SU-DHL-6 (cell line): ENCODE data around the gene COA8.

Experiments used
- H2AFZ ChIP-seq: fragments of 200-600 bp; sonication (generic); 2 replicates; pipeline ENCODE4 v1.6.1; 2014; ENCODE audit warnings: low read depth, mild to moderate bottlenecking, moderate library complexity, mixed read lengths, antibody characterized with exemption, low read length; ENCODE audit not compliant: severe bottlenecking
- H3F3A ChIP-seq: fragments of 200-600 bp; shearing (Covaris generic); 2 replicates; pipeline ENCODE4 v1.6.0; 2016; ENCODE audit warnings: antibody characterized with exemption, mild to moderate bottlenecking; ENCODE audit not compliant: insufficient read depth
- H3K27ac ChIP-seq: fragments of 200-600 bp; sonication (generic); 2 replicates; pipeline ENCODE4 v1.5.1; 2016; ENCODE audit warnings: low read depth, mild to moderate bottlenecking, low read length, moderate library complexity, mixed read lengths
- H3K27me3 ChIP-seq: fragments of 200-600 bp; sonication (generic), shearing (Covaris generic); 2 replicates; pipeline ENCODE4 v1.6.0; 2014; ENCODE audit warnings: mild to moderate bottlenecking, low read length
- H3K36me3 ChIP-seq: fragments of 200-600 bp; sonication (generic); 2 replicates; pipeline ENCODE4 v1.6.1; 2014; ENCODE audit warnings: mild to moderate bottlenecking, low read length, mixed read lengths
- H3K4me2 ChIP-seq: fragments of 300-600, 200-600 bp; shearing (Covaris generic), sonication (generic); 2 replicates; pipeline ENCODE4 v1.6.0; 2014; ENCODE audit warnings: low read length, low read depth, mild to moderate bottlenecking; ENCODE audit not compliant: poor library complexity, severe bottlenecking
- H3K4me3 ChIP-seq: fragments of 200-600 bp; sonication (generic); 2 replicates; pipeline ENCODE4 v1.5.1; 2014; ENCODE audit warnings: antibody characterized with exemption, low read length, mild to moderate bottlenecking, mixed read lengths; ENCODE audit not compliant: insufficient read depth, poor library complexity, severe bottlenecking
- H3K79me2 ChIP-seq: fragments of 200-600 bp; sonication (generic); 2 replicates; pipeline ENCODE4 v1.6.1; 2014; ENCODE audit warnings: mild to moderate bottlenecking, low read length, moderate library complexity; ENCODE audit not compliant: insufficient read depth
- H3K9ac ChIP-seq: fragments of 200-600 bp; sonication (generic); 2 replicates; pipeline ENCODE4 v1.7.0; 2014; ENCODE audit warnings: mild to moderate bottlenecking, low read length
- H3K9me2 ChIP-seq: fragments of 200-600 bp; sonication (generic); replicated peaks from 2 replicates; pipeline ENCODE4 v1.6.1; 2014; ENCODE audit warnings: low read length; ENCODE audit not compliant: insufficient read depth
- H3K9me3 ChIP-seq: fragments of 200-600 bp; sonication (generic); 2 replicates; pipeline ENCODE4 v1.6.1; 2014; ENCODE audit warnings: low read length, mixed read lengths; ENCODE audit not compliant: insufficient read depth
- H4K20me1 ChIP-seq: fragments of 200-600 bp; sonication (generic); 2 replicates; pipeline ENCODE4 v1.6.1; 2014; ENCODE audit warnings: low read depth, mild to moderate bottlenecking, antibody characterized with exemption, low read length, moderate library complexity, mixed read lengths
- EZH2phosphoT487 ChIP-seq: fragments of 200-600 bp; sonication (generic), shearing (Covaris generic); conservative IDR thresholded peaks from 2 replicates; pipeline ENCODE4 v1.6.1; 2018; ENCODE audit warnings: mild to moderate bottlenecking, antibody characterized with exemption, low read length, moderate library complexity, mixed read lengths
- TF ChIP-seq, protein P1 (sequence below): fragments of 200-600 bp; sonication (generic); IDR thresholded peaks from one replicate; pipeline ENCODE4 v1.5.1; 2017; ENCODE audit warnings: antibody characterized with exemption, mild to moderate bottlenecking, low read length, moderate library complexity; ENCODE audit not compliant: insufficient read depth, poor library complexity, severe bottlenecking

COA8 gene

DNA sequence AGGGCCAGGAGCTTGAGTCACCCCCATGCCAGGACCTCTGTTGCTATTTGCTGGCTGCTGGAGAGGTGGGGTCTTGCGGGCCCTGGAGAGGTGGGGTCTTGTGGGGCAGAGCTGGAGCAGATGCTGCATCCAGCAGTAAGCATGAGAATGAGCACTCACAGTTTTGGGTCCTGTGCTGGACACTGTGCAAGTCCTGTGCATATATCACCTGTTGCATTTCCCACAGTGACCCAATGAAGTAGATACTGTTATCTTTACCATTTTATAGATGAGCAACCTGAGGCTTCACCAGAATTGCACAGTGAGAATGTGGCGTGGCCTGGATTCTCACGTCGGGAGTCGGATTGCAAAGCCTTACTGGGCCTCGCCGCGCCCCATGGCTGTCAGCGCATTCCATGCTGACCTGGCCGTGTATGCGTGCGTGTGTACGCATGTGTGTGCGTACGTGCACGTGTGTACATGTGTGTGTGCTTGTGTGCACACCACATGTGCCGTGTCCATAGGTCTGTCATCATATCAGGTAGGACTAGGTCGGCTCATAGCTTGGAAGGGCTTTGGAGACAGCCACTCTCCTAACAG lies 12.0 kb downstream of the COA8 start:
- peaks cover 7% of the 10 kb centered on the region; the same call in 1 of the 2 replicates for H3K79me2 ChIP-seq
- H3K36me3 ChIP-seq = no peaks in the 10 kb centered on the region; the same call in 1 of the 2 replicates
- H3K9ac ChIP-seq = no peak overlapping the region
- H3F3A ChIP-seq = 0 out of 2 replicates have a peak, but pooled peaks cover 5% of the 10 kb centered on the region
- H3K4me2 ChIP-seq = no peak overlapping the region
- no peaks in the 10 kb centered on the region for H3K27me3 ChIP-seq
- H3K4me3 ChIP-seq = no peak overlapping the region
- TF ChIP-seq, protein P1, sequence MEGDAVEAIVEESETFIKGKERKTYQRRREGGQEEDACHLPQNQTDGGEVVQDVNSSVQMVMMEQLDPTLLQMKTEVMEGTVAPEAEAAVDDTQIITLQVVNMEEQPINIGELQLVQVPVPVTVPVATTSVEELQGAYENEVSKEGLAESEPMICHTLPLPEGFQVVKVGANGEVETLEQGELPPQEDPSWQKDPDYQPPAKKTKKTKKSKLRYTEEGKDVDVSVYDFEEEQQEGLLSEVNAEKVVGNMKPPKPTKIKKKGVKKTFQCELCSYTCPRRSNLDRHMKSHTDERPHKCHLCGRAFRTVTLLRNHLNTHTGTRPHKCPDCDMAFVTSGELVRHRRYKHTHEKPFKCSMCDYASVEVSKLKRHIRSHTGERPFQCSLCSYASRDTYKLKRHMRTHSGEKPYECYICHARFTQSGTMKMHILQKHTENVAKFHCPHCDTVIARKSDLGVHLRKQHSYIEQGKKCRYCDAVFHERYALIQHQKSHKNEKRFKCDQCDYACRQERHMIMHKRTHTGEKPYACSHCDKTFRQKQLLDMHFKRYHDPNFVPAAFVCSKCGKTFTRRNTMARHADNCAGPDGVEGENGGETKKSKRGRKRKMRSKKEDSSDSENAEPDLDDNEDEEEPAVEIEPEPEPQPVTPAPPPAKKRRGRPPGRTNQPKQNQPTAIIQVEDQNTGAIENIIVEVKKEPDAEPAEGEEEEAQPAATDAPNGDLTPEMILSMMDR = no peak
- TF ChIP-seq EZH2phosphoT487 = no peak
- H2AFZ ChIP-seq = no peak overlapping the region
- no peaks in the 10 kb centered on the region for H3K9me3 ChIP-seq
- H3K27ac ChIP-seq = no peak overlapping the region
- no peaks in the 10 kb centered on the region for H4K20me1 ChIP-seq
- no peaks in the 10 kb centered on the region for H3K9me2 ChIP-seq

DNA sequence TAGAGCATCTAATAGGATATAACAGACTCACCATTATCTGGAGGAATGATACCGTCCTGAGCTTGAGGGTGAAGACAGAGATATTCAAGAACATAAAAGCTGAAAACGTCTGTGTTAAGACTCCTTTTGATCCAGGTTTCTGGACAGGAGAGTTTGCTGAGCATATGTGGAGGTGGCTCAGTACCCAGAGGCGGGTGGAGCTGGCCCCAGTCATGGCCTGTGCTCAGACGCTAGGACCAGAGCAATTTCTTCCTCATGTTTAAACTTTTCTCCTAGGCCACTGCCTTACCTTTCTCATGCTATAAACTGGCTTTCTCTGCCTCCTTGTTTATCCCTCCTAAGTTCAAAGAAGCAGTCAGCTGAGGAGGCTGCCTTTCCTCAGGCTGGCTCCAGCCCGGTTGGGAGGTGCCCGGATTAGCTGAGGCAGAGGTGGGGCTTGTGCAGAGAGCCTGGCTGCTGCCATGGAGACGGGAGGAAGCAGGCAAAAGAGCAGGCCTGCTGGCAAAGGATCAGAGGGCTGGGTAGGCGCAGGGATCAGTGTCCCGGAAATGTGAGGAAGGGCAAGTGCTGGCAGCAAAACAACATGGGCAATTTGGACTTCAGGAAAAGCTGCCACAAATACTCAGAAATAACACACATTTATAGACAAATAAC lies 13.7 kb downstream of the COA8 start:
- Histone ChIP-seq H3K36me3 (no peaks in the 10 kb centered on the region; the same call in 1 of the 2 replicates), H3K9me2 (no peaks in the 10 kb centered on the region), H3K9me3 (no peaks in the 10 kb centered on the region), H3F3A (0 out of 2 replicates have a peak, but pooled peaks cover 5% of the 10 kb centered on the region), H3K9ac (no peak overlapping the region), H3K4me3 (no peak overlapping the region), H3K27ac (no peak overlapping the region), H3K27me3 (no peaks in the 10 kb centered on the region), H2AFZ (no peak overlapping the region), H3K4me2 (no peak overlapping the region), H3K79me2 (no peaks in the 10 kb centered on the region), H4K20me1 (no peaks in the 10 kb centered on the region)
- TF ChIP-seq, protein P1 = no peak
- TF ChIP-seq EZH2phosphoT487 = no peak

DNA sequence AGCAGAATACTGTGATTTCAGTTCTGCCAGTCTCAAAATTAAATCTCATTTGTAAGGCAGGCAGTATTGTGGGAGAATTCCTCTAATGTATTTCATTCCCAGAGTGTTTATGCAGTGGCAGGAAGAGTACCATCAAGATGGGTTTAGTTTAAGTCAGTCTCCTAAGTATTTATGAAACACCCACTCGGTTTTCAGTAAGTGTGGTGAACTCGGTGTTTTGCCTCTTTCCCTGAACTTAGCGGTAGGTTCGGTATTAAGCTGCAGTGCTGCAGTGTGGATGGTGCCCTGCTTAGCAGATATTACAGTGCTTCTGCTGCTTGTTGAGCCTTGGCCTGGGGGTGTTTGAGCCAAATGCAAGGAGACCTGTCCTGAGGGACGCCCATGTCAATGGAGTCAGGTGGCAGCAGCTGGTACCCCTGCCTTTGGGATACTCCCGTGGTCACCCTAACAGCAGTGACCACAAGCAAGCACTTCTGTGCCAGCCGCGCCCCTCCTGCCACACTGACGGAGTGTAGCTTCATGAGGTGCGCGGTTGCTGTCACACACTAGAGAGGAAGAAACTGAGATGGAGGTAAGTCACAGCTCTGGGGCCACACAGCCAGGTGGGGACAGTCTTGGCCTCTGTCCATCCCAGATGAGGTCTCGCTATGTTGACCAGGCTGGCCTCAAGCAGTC lies 15.8 kb downstream of the COA8 start:
- H2AFZ ChIP-seq = no peak overlapping the region
- H3K4me2 ChIP-seq = no peak overlapping the region
- H3K79me2 ChIP-seq = no peaks in the 10 kb centered on the region
- no peaks in the 10 kb centered on the region for H3K9me2 ChIP-seq
- H4K20me1 ChIP-seq = no peaks in the 10 kb centered on the region
- no peaks in the 10 kb centered on the region for H3F3A ChIP-seq
- H3K9me3 ChIP-seq = no peaks in the 10 kb centered on the region
- TF ChIP-seq, protein P1 = no peak
- TF ChIP-seq EZH2phosphoT487 = no peak
- H3K36me3 ChIP-seq = no peaks in the 10 kb centered on the region
- H3K4me3 ChIP-seq = no peak overlapping the region
- no peak overlapping the region for H3K9ac ChIP-seq
- no peaks in the 10 kb centered on the region for H3K27me3 ChIP-seq
- no peak overlapping the region for H3K27ac ChIP-seq
